HFFc6 (cell line): ENCODE measurements around the gene MAP2K6. TPM values are rescaled to one million over a fixed set of nuclear protein-coding genes. Genes with fewer than 3 reads are reported as not detected.
A peak's percentile ranks its signal among the peaks of the same experiment; 100 is the strongest.

Experiments
- DNase-seq: peaks from one replicate; pipeline ENCODE4 v3.0.0-alpha.2; 2018
- H3K27ac Mint-ChIP-seq: 2 replicates; pipeline ENCODE4 v1.8.0; 2020; ENCODE audit warnings: mild to moderate bottlenecking, mixed read lengths
- H3K27me3 Mint-ChIP-seq: 2 replicates; pipeline ENCODE4 v1.8.0; 2021; ENCODE audit warnings: mild to moderate bottlenecking, moderate library complexity, mixed read lengths; ENCODE audit not compliant: insufficient read depth
- H3K36me3 Mint-ChIP-seq: 2 replicates; pipeline ENCODE4 v1.8.0; 2021; ENCODE audit warnings: low read depth, mixed read lengths
- H3K4me1 Mint-ChIP-seq: 2 replicates; pipeline ENCODE4 v1.8.0; 2020; ENCODE audit warnings: low read depth, mixed read lengths
- H3K4me3 Mint-ChIP-seq: 2 replicates; pipeline ENCODE4 v1.8.0; 2020; ENCODE audit warnings: mild to moderate bottlenecking, moderate library complexity, mixed read lengths
- H3K9me3 Mint-ChIP-seq: 2 replicates; pipeline ENCODE4 v1.8.0; 2020; ENCODE audit warnings: mild to moderate bottlenecking, mixed read lengths
- total RNA-seq, 6 experiments: library from RNA; stranded (reverse); fragmentation: NEBNext Ultra II Directional; extraction: Animal tissue kit (Norgen Biotek cat#: 25700); gene quantifications; 2 replicates in 1 of 6; 3 replicates in 5 of 6; pipeline ENCODE4 v1.2.3, GENCODE V29; 2021
- TF ChIP-seq, protein P1 (sequence below): fragments of 200-600 bp; sonication (generic); IDR thresholded peaks from 2 replicates; pipeline ENCODE4 v1.5.0; 2021; ENCODE audit warnings: antibody characterized with exemption, mild to moderate bottlenecking

Gene MAP2K6
- total RNA-seq, 6 experiments from 2014 or later = 0.06 to 0.66 (median 0.09) TPM; not detected in 1

- Mint-ChIP-seq H3K36me3 (no peaks in the 10 kb centered on the region), H3K27me3 (no peaks in the 10 kb centered on the region), H3K4me3 (peak overlapping the region; percentile 32), H3K27ac (peak overlapping the region; percentile 80), H3K9me3 (no peaks in the 10 kb centered on the region), H3K4me1 (peaks cover 67% of the 10 kb centered on the region)
- TF ChIP-seq, protein P1, sequence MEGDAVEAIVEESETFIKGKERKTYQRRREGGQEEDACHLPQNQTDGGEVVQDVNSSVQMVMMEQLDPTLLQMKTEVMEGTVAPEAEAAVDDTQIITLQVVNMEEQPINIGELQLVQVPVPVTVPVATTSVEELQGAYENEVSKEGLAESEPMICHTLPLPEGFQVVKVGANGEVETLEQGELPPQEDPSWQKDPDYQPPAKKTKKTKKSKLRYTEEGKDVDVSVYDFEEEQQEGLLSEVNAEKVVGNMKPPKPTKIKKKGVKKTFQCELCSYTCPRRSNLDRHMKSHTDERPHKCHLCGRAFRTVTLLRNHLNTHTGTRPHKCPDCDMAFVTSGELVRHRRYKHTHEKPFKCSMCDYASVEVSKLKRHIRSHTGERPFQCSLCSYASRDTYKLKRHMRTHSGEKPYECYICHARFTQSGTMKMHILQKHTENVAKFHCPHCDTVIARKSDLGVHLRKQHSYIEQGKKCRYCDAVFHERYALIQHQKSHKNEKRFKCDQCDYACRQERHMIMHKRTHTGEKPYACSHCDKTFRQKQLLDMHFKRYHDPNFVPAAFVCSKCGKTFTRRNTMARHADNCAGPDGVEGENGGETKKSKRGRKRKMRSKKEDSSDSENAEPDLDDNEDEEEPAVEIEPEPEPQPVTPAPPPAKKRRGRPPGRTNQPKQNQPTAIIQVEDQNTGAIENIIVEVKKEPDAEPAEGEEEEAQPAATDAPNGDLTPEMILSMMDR = no peak
- DNase-seq = no peak
Observed at GRCh38 chr17:69593716-69594115, 179.2 kb downstream of the MAP2K6 start.

- Mint-ChIP-seq H3K4me3 (no peak overlapping the region), H3K4me1 (peaks cover 67% of the 10 kb centered on the region), H3K36me3 (no peaks in the 10 kb centered on the region), H3K27ac (peak overlapping the region; percentile 80; the same call in 1 of the 2 replicates), H3K9me3 (no peaks in the 10 kb centered on the region), H3K27me3 (no peaks in the 10 kb centered on the region)
- DNase-seq = no peak
- TF ChIP-seq, protein P1 = no peak
Observed at GRCh38 chr17:69594641-69595040, 180.1 kb downstream of the MAP2K6 start.

DNA sequence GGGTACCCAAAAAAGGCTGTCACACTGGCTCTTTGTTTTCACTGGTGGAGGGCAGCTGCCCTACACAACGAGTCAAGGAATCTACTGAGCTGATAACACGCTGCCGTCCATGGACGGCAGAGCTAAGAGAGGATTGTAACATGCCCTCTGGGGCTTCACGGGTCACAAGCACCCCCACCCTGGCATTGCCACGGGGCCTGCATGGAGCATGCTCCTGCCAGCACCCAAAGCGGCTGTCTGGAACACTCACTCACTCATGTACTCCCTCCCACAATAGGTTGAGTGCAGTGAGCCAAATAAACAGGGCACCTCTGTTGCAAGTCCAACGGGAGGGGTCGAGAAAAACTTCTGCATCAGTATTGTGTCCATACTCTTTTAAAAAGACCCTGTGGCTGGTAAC lies 181.6 kb downstream of the MAP2K6 start:
- Mint-ChIP-seq H3K27me3 (no peaks in the 10 kb centered on the region), H3K9me3 (no peaks in the 10 kb centered on the region), H3K36me3 (no peaks in the 10 kb centered on the region), H3K4me3 (no peak overlapping the region), H3K27ac (no peak overlapping the region), H3K4me1 (peaks cover 54% of the 10 kb centered on the region)
- TF ChIP-seq, protein P1 = no peak
- no peak for DNase-seq

GRCh38 chr17:69597898-69598692 lies 183.6 kb downstream of the MAP2K6 start:
- H3K4me1 Mint-ChIP-seq = peaks cover 44% of the 10 kb centered on the region
- H3K27me3 Mint-ChIP-seq = no peaks in the 10 kb centered on the region
- peak overlapping the region; percentile 29 for H3K27ac Mint-ChIP-seq
- peak; percentile 64 for DNase-seq
- no peaks in the 10 kb centered on the region for H3K36me3 Mint-ChIP-seq
- no peaks in the 10 kb centered on the region for H3K9me3 Mint-ChIP-seq
- H3K4me3 Mint-ChIP-seq = 0 out of 2 replicates have a peak overlapping the region, but pooled peaks have one; percentile 6
- TF ChIP-seq, protein P1 = no peak

DNA sequence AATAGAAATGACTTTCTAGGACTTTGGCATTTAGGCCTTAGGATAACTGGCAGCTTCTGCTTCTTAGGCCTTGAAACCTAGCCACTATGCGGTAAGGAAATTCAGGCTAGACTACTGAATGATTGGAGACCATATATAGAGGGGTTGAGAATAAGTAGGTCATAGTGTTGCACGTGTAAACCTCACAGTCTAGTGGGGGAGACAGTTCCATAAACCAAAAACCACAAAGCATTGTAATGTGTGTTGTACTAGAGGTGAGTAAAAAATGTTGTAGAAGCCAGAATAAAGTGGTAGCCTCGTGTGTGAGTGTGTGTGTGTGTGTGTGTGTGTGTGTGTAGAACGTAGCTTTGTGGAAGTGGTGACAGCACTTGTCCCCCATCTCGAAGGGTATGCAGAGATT lies 188.5 kb downstream of the MAP2K6 start:
- Mint-ChIP-seq H3K27ac (no peak overlapping the region), H3K27me3 (no peaks in the 10 kb centered on the region; the same call in 1 of the 2 replicates), H3K4me1 (peaks cover 57% of the 10 kb centered on the region), H3K9me3 (no peaks in the 10 kb centered on the region), H3K36me3 (no peaks in the 10 kb centered on the region), H3K4me3 (no peak overlapping the region)
- DNase-seq = no peak
- TF ChIP-seq, protein P1 = no peak

Other genes with a start within 250 kb of the MAP2K6 start
- under 1 TPM in 3 of 6 experiments, not detected in 3; 0.03 to 0.17 (median 0.07) TPM for gene ABCA10, start 185.9 kb upstream of the MAP2K6 start, total RNA-seq
- 1 to 10 TPM; 4.7 to 8.5 (median 5.3) TPM for gene ABCA5, start 87.6 kb upstream of the MAP2K6 start, total RNA-seq